ENCODE measurements around the gene PDE4D. TPM values are rescaled to one million over a fixed set of nuclear protein-coding genes. Genes with fewer than 3 reads are reported as not detected.

The PDE4D gene
- total and polyA plus RNA-seq, 3 donors from 2014 or later, result 7.8 to 13.9 (median 8.7) TPM

GRCh38 chr5:59328709-59329296 lies 564.7 kb downstream of the PDE4D start:
- DNase-seq, result no peak
- no peaks in the 10 kb centered on the region for H3K36me3 ChIP-seq (ENCODE audit: low read depth, missing control alignments)
- intact Hi-C loops (cut with DNase I; ENCODE audit: low total_unique reads), result no loop called here
- H3K27me3 ChIP-seq, result no peaks in the 10 kb centered on the region
- no peaks in the 10 kb centered on the region for H3K9me3 ChIP-seq
- TF ChIP-seq, protein P1, sequence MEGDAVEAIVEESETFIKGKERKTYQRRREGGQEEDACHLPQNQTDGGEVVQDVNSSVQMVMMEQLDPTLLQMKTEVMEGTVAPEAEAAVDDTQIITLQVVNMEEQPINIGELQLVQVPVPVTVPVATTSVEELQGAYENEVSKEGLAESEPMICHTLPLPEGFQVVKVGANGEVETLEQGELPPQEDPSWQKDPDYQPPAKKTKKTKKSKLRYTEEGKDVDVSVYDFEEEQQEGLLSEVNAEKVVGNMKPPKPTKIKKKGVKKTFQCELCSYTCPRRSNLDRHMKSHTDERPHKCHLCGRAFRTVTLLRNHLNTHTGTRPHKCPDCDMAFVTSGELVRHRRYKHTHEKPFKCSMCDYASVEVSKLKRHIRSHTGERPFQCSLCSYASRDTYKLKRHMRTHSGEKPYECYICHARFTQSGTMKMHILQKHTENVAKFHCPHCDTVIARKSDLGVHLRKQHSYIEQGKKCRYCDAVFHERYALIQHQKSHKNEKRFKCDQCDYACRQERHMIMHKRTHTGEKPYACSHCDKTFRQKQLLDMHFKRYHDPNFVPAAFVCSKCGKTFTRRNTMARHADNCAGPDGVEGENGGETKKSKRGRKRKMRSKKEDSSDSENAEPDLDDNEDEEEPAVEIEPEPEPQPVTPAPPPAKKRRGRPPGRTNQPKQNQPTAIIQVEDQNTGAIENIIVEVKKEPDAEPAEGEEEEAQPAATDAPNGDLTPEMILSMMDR (IDR thresholded peaks at IDR 0.05), result no peak
- no peak for TF ChIP-seq POLR2A (IDR thresholded peaks at IDR 0.05)
- H3K27ac ChIP-seq, result no peak overlapping the region
- no peak overlapping the region for H3K4me3 ChIP-seq
- 52 to 58% methylated on average over 3 to 6 of the region's 6 CpGs for WGBS, 2 donors
- H3K4me1 ChIP-seq, result no peaks in the 10 kb centered on the region

DNA sequence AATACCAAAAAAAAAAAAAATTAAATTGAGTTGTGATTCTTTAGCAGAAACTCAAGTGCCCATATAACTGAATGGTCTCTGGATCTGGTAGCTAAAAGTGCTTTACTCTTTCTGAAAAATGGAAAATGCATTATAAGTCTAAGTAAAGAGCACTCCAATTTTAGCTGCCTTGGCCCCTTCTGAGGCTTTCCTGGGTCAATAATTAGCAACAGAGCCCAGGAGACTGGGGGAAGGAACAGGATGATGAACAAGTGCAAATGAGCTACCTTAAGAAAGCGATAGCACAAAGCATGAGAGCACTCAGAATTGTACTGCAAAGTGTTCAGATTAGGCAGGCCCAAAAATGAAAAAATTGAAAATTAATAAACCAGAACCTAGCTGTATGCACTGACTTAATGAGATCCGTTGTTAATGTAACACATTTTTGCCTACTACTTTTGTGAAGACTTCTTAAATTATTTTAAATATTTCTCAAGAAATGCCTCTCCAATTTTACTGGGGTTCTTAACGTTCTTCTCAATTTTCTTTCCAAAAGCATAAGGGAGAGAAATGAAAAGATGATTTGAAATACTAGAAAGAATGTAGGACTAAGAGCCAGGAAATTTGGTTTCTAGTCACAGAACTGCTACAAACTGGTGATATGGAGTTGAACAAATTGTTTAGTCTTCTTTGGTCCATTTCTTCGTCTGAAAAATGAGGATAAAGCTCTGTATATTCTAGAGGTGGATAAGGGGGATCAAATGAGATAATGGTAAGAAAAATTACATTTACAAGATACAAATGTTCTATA lies 566.1 kb downstream of the PDE4D start:
- TF ChIP-seq, protein P1 (IDR thresholded peaks at IDR 0.05), result no peak
- TF ChIP-seq POLR2A (IDR thresholded peaks at IDR 0.05), result no peak
- 50 to 53% methylated on average over 4 of the region's 4 CpGs for WGBS, 2 donors
- intact Hi-C loops (cut with DNase I; ENCODE audit: low total_unique reads), result no loop called here

DNA sequence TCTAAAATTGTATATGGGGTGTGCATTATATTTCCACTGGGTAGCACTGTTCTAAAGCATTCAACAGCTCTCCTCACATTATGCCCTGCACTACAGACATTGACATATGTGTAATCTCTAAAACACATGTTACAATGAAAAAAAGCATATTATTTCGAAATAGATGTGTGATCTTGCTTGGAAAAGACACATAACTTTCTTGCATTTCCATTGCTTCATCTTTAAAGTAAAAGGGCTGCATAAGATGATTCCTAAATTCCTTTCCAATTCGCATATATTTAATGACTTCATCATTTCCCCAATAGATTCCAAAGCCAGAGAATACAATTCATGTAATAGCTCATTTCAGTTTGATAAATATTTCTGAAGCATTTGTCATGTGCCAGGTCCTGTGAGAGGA lies 566.9 kb downstream of the PDE4D start:
- Histone ChIP-seq H3K9me3 (no peaks in the 10 kb centered on the region), H3K4me1 (no peaks in the 10 kb centered on the region), H3K36me3 (ENCODE audit: low read depth, missing control alignments) (no peaks in the 10 kb centered on the region), H3K4me3 (no peak overlapping the region), H3K27me3 (no peaks in the 10 kb centered on the region), H3K27ac (no peak overlapping the region)
- intact Hi-C loops (cut with DNase I; ENCODE audit: low total_unique reads), result no loop called here
- 93 to 94% methylated on average over 2 of the region's 2 CpGs for WGBS, 2 donors
- TF ChIP-seq POLR2A (IDR thresholded peaks at IDR 0.05), result no peak
- TF ChIP-seq, protein P1 (IDR thresholded peaks at IDR 0.05), result no peak
- DNase-seq, result no peak

More for the DNA sequence above, 566.1 kb downstream of the PDE4D start:
- H3K27me3 ChIP-seq, result no peaks in the 10 kb centered on the region
- DNase-seq, result no peak
- no peaks in the 10 kb centered on the region for H3K9me3 ChIP-seq
- no peak overlapping the region for H3K27ac ChIP-seq
- no peaks in the 10 kb centered on the region for H3K4me1 ChIP-seq
- no peak overlapping the region for H3K4me3 ChIP-seq
- H3K36me3 ChIP-seq (ENCODE audit: low read depth, missing control alignments), result no peaks in the 10 kb centered on the region

DNA sequence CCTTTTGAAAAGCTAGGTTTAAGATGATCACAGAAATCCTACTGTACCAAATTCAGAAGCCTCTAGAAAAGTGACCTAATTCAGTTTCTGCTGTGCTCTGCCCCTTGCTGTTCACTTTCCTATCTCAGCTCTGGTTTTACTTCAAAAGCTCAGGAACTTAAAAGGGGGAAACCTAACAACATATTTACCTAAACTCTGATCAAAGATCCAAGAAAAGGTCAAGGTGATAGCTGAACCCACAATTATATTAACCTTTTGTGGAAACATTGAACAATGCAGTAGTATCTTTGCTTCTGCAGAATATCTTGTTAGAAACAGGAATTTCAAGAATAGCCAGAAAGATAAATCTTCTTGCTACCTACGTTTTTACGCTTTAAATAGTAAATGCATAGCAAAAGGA lies 568.5 kb downstream of the PDE4D start:
- 86 to 93% methylated on average over 2 of the region's 2 CpGs for WGBS, 2 donors
- H3K4me3 ChIP-seq, result no peak overlapping the region
- TF ChIP-seq, protein P1 (IDR thresholded peaks at IDR 0.05), result no peak
- no peak for TF ChIP-seq POLR2A (IDR thresholded peaks at IDR 0.05)
- intact Hi-C loops (cut with DNase I; ENCODE audit: low total_unique reads), result no loop called here
- no peaks in the 10 kb centered on the region for H3K4me1 ChIP-seq
- H3K36me3 ChIP-seq (ENCODE audit: low read depth, missing control alignments), result no peaks in the 10 kb centered on the region
- no peak overlapping the region for H3K27ac ChIP-seq
- no peaks in the 10 kb centered on the region for H3K27me3 ChIP-seq
- no peaks in the 10 kb centered on the region for H3K9me3 ChIP-seq
- DNase-seq, result no peak
